Stimulated activated CD4-positive, alpha-beta T cell treated with anti-CD3 and anti-CD28 coated beads, Interleukin-4, amount 100 ng/mL, for 48 hours (primary cell): Measurements from ENCODE around the gene GATAD2A.

Experiments
- DNase-seq, 2 donors: peaks; one replicate each; pipeline ENCODE4 v3.0.0-alpha.2; 2020; ENCODE audit warnings: low read depth in 2 of 2

GATAD2A gene

GRCh38 chr19:19531951-19532805, 126.7 kb downstream of the GATAD2A start:
- DNase-seq: peak; percentile 77 to 91

- no peak for DNase-seq
Observed at GRCh38 chr19:19532806-19533701, 127.6 kb downstream of the GATAD2A start.

- no peak for DNase-seq
Observed at GRCh38 chr19:19533841-19534240, 128.4 kb downstream of the GATAD2A start.

GRCh38 chr19:19534556-19535265, 129.2 kb downstream of the GATAD2A start:
- DNase-seq: no peak

- no peak for DNase-seq
Observed at GRCh38 chr19:19535311-19536191, 130.1 kb downstream of the GATAD2A start.

GRCh38 chr19:19537075-19538048, 131.9 kb downstream of the GATAD2A start:
- no peak for DNase-seq

- DNase-seq: peak; percentile 26 to 29
Observed at GRCh38 chr19:19538061-19538784, 132.7 kb downstream of the GATAD2A start, which contains the start of gene CILP2. Gene CILP2, plus strand, starts transcription at chr19:19538265. Its CDS starts 85 bp downstream, at chr19:19538350.

- DNase-seq: no peak
Observed at GRCh38 chr19:19538785-19539166, 133.3 kb downstream of the GATAD2A start.

GRCh38 chr19:19539698-19540063, 134.2 kb downstream of the GATAD2A start:
- no peak for DNase-seq

- DNase-seq: peak; percentile 73 to 86
Observed at GRCh38 chr19:19540064-19540714, 134.7 kb downstream of the GATAD2A start.

- peak; percentile 79 to 92 for DNase-seq
Observed at GRCh38 chr19:19540715-19541515, 135.4 kb downstream of the GATAD2A start.

- no peak for DNase-seq
Observed at GRCh38 chr19:19541616-19542015, 136.1 kb downstream of the GATAD2A start.

GRCh38 chr19:19542507-19542906, 137.0 kb downstream of the GATAD2A start:
- DNase-seq: no peak

- no peak for DNase-seq
Observed at GRCh38 chr19:19543101-19543500, 137.6 kb downstream of the GATAD2A start.

- no peak for DNase-seq
Observed at GRCh38 chr19:19543640-19544039, 138.2 kb downstream of the GATAD2A start.

- DNase-seq: no peak
Observed at GRCh38 chr19:19544257-19544953, 138.9 kb downstream of the GATAD2A start.

GRCh38 chr19:19544954-19545591, 139.6 kb downstream of the GATAD2A start:
- DNase-seq: no peak
